H1 (cell line): ENCODE data around the gene PNO1. TPM values are rescaled to one million over a fixed set of nuclear protein-coding genes. Genes with fewer than 3 reads are reported as not detected.

Source experiments
- CTCF ChIA-PET: fragments of 300-600 bp; sonication (Branson Sonifier 250); formaldehyde crosslinking; loops from one replicate; lab custom pipeline; 2021; ENCODE audit not compliant: partially characterized antibody; lab: Charles Lee
- POLR2A ChIA-PET: fragments of 300-600 bp; sonication (Branson Sonifier 250); formaldehyde crosslinking; loops from one replicate; lab custom pipeline; 2021; ENCODE audit warnings: inconsistent platforms; ENCODE audit not compliant: partially characterized antibody; lab: Charles Lee
- DNase-seq, 2 experiments: peaks; one replicate each; pipeline versions ENCODE4 v3.0.0 to v3.0.0-alpha.2; 2010 to 2022; ENCODE audit warnings: low spot score in 2 of 2, low read depth in 1 of 2, mixed read lengths in 1 of 2
- FAIRE-seq: peaks from 2 replicates; lab custom pipeline; 2011; peaks lifted over from hg19 to GRCh38; lab: Jason Lieb, UNC
- H2AFZ ChIP-seq: 2 replicates; pipeline ENCODE4 v1.8.1; 2012; ENCODE audit warnings: low read length, inconsistent platforms
- H2AK5ac ChIP-seq: 2 replicates; pipeline ENCODE4 v1.6.1; 2013; ENCODE audit warnings: low read depth, low read length
- H2BK120ac ChIP-seq: replicated peaks from 2 replicates; pipeline ENCODE3; 2013; ENCODE audit warnings: low read depth, low read length, inconsistent platforms
- H2BK12ac ChIP-seq: 2 replicates; pipeline ENCODE4 v1.6.1; 2013; ENCODE audit warnings: low read depth, low read length
- H2BK15ac ChIP-seq: 2 replicates; pipeline ENCODE4 v1.6.1; 2013; ENCODE audit warnings: low read length
- H2BK20ac ChIP-seq: 2 replicates; pipeline ENCODE4 v1.6.1; 2013; ENCODE audit warnings: low read length
- H2BK5ac ChIP-seq: 2 replicates; pipeline ENCODE4 v1.6.1; 2013; ENCODE audit warnings: low read depth, low read length
- H3K14ac ChIP-seq: 2 replicates; pipeline ENCODE4 v1.6.1; 2013; ENCODE audit warnings: inconsistent platforms; ENCODE audit not compliant: insufficient read length
- H3K18ac ChIP-seq: 2 replicates; pipeline ENCODE4 v1.6.1; 2013; ENCODE audit warnings: low read length; ENCODE audit errors: extremely low read depth
- H3K23ac ChIP-seq: 2 replicates; pipeline ENCODE4 v1.6.1; 2013; ENCODE audit warnings: inconsistent platforms; ENCODE audit not compliant: insufficient read length
- H3K23me2 ChIP-seq: 2 replicates; pipeline ENCODE4 v1.6.1; 2013; ENCODE audit warnings: low read depth, low read length
- H3K27ac ChIP-seq: 2 replicates; pipeline ENCODE4 v1.6.1; 2011; ENCODE audit warnings: low read depth, low read length, inconsistent platforms
- H3K27me3 ChIP-seq, 4 experiments: replicated peaks in 1 of 4; 1 replicate in 1 of 4; 2 replicates in 3 of 4; pipeline versions ENCODE4 v1.6.1 to v1.8.1; 2011 to 2013; ENCODE audit warnings: low read length in 3 of 4, mild to moderate bottlenecking in 3 of 4, inconsistent platforms in 2 of 4, mixed read lengths in 2 of 4, moderate library complexity in 1 of 4; ENCODE audit not compliant: control insufficient read depth in 3 of 4, insufficient read depth in 3 of 4; ENCODE audit errors: extremely low read depth in 1 of 4
- H3K36me3 ChIP-seq, 4 experiments: 2 replicates each; pipeline versions ENCODE4 v1.6.1 to v1.8.1; 2011 to 2013; ENCODE audit warnings: mild to moderate bottlenecking in 4 of 4, low read length in 3 of 4, moderate library complexity in 2 of 4, control low read depth in 1 of 4, inconsistent platforms in 1 of 4; ENCODE audit not compliant: insufficient read depth in 4 of 4, control insufficient read depth in 2 of 4
- H3K4ac ChIP-seq: replicated peaks from 2 replicates; pipeline ENCODE3; 2013; ENCODE audit warnings: low read length, low read depth, mixed read lengths, inconsistent platforms; ENCODE audit not compliant: insufficient read length
- H3K4me1 ChIP-seq, 4 experiments: replicated peaks in 1 of 4; 1 replicate in 1 of 4; 2 replicates in 3 of 4; pipeline versions ENCODE4 v1.6.1 to v1.8.1; 2011 to 2013; ENCODE audit warnings: low read length in 3 of 4, inconsistent platforms in 2 of 4, mixed read lengths in 1 of 4; ENCODE audit not compliant: insufficient read depth in 4 of 4, control insufficient read depth in 3 of 4
- H3K4me2 ChIP-seq, 2 experiments: 2 replicates each; pipeline versions ENCODE4 v1.6.1 to v1.8.1; 2011 to 2013; ENCODE audit warnings: low read depth in 2 of 2, low read length in 2 of 2, control low read depth in 1 of 2, inconsistent platforms in 1 of 2, mild to moderate bottlenecking in 1 of 2; ENCODE audit not compliant: insufficient read depth in 1 of 2
- H3K4me3 ChIP-seq, 4 experiments: fragments of 200-600, 300-600 bp in 1 of 4; sonication (generic), shearing (Covaris generic), sonication (Bioruptor Twin) in 1 of 4; 2 replicates each; pipeline versions ENCODE4 v1.5.1 to v1.8.1; 2011 to 2016; ENCODE audit warnings: low read length in 4 of 4, low read depth in 3 of 4, control low read depth in 2 of 4, inconsistent platforms in 2 of 4, mild to moderate bottlenecking in 2 of 4, mixed read lengths in 1 of 4, moderate library complexity in 1 of 4; ENCODE audit not compliant: insufficient read depth in 2 of 4; ENCODE audit errors: extremely low read depth in 1 of 4
- H3K56ac ChIP-seq: replicated peaks from 2 replicates; pipeline ENCODE3; 2013; ENCODE audit warnings: low read depth, mild to moderate bottlenecking, mixed read lengths, low read length, inconsistent platforms; ENCODE audit not compliant: insufficient read length
- H3K79me1 ChIP-seq: 2 replicates; pipeline ENCODE4 v1.6.1; 2013; ENCODE audit warnings: low read depth, low read length, control low read depth
- H3K79me2 ChIP-seq, 2 experiments: 2 replicates each; pipeline versions ENCODE4 v1.6.1 to v1.8.1; 2012 to 2013; ENCODE audit warnings: low read length in 2 of 2, mild to moderate bottlenecking in 2 of 2, inconsistent platforms in 1 of 2; ENCODE audit not compliant: insufficient read depth in 2 of 2, control insufficient read depth in 1 of 2
- H3K9ac ChIP-seq, 4 experiments: replicated peaks in 1 of 4; 1 replicate in 1 of 4; 2 replicates in 3 of 4; pipeline versions ENCODE4 v1.6.1 to v1.8.1; 2011 to 2013; ENCODE audit warnings: low read depth in 3 of 4, low read length in 3 of 4, control low read depth in 2 of 4, mild to moderate bottlenecking in 2 of 4, moderate library complexity in 2 of 4, inconsistent platforms in 1 of 4; ENCODE audit errors: extremely low read depth in 1 of 4
- H3K9me3 ChIP-seq, 2 experiments: 2 replicates each; pipeline versions ENCODE4 v1.6.1 to v1.8.1; 2012 to 2013; ENCODE audit warnings: mild to moderate bottlenecking in 2 of 2, moderate library complexity in 2 of 2, control low read depth in 1 of 2, inconsistent platforms in 1 of 2, low read depth in 1 of 2, low read length in 1 of 2, mixed read lengths in 1 of 2; ENCODE audit not compliant: insufficient read depth in 2 of 2
- H4K20me1 ChIP-seq, 2 experiments: replicated peaks in 1 of 2; 2 replicates each; pipeline versions ENCODE3 to v1.8.1; 2011 to 2013; ENCODE audit warnings: inconsistent platforms in 2 of 2, low read length in 2 of 2, mild to moderate bottlenecking in 1 of 2; ENCODE audit not compliant: insufficient read depth in 2 of 2, control insufficient read depth in 1 of 2
- H4K5ac ChIP-seq: 2 replicates; pipeline ENCODE4 v1.6.1; 2013; ENCODE audit warnings: low read length, low read depth, mixed read lengths, inconsistent platforms; ENCODE audit not compliant: insufficient read length
- H4K8ac ChIP-seq: 2 replicates; pipeline ENCODE4 v1.8.0; 2013; ENCODE audit warnings: mild to moderate bottlenecking, moderate library complexity, low read length, inconsistent platforms; ENCODE audit not compliant: insufficient read depth; ENCODE audit errors: extremely low read depth
- H4K91ac ChIP-seq: replicated peaks from 2 replicates; pipeline ENCODE3; 2013; ENCODE audit warnings: low read length, mixed read lengths, inconsistent platforms; ENCODE audit not compliant: insufficient read length
- HDAC2 ChIP-seq, 2 experiments: fragments of 300-600 bp in 1 of 2; sonication (generic) in 1 of 2; IDR thresholded peaks; 2 replicates each; pipeline ENCODE4 v1.6.1; 2011 to 2012; ENCODE audit warnings: low read depth in 2 of 2, low read length in 2 of 2, mild to moderate bottlenecking in 2 of 2, moderate library complexity in 2 of 2, borderline replicate concordance in 1 of 2, inconsistent platforms in 1 of 2
- POU5F1 ChIP-seq: IDR thresholded peaks from 2 replicates; pipeline ENCODE4 v1.6.1; 2011; ENCODE audit warnings: low read depth, mild to moderate bottlenecking, low read length, moderate library complexity
- RAD21 ChIP-seq, 2 experiments: IDR thresholded peaks in 1 of 2; conservative IDR thresholded peaks in 1 of 2; 2 replicates each; pipeline ENCODE4 v1.6.1; 2011; ENCODE audit warnings: low read depth in 2 of 2, low read length in 2 of 2, improper control_type of control experiment in 1 of 2, inconsistent platforms in 1 of 2, mild to moderate bottlenecking in 1 of 2, moderate library complexity in 1 of 2
- TBP ChIP-seq: IDR thresholded peaks from 2 replicates; pipeline ENCODE4 v1.6.1; 2011; ENCODE audit warnings: low read depth, low read length, improper control_type of control experiment
- WGBS, 2 experiments: shearing (Covaris generic) in 1 of 2; methylation state at CpG; one replicate each; pipeline versions ENCODE4 v1.1.6 to v1.1.7; 2013 to 2015; ENCODE audit warnings: low lambda C conversion rate in 2 of 2, mixed read lengths in 2 of 2, inconsistent platforms in 1 of 2, low coverage in 1 of 2, missing lambda C conversion rate in 1 of 2; ENCODE audit not compliant: insufficient replicate concordance in 2 of 2, insufficient coverage in 1 of 2, insufficient read length in 1 of 2; ENCODE audit errors: extremely low coverage in 1 of 2, missing lambda C conversion rate in 1 of 2; 5-methylcytosine and 5-hydroxymethylcytosine counted together
- polyA plus RNA-seq, 7 experiments: library from polyadenylated mRNA; depleted of rRNA in 3 of 7; stranded (reverse) in 5 of 7; unstranded in 2 of 7; fragments of >200 nt in 5 of 7; fragments of 200-250 nt in 2 of 7; gene quantifications; 1 replicate in 5 of 7; 2 replicates in 1 of 7; 4 replicates in 1 of 7; pipeline versions ENCODE4 v1.2.1 to v1.2.3, GENCODE V29; 2011 to 2013; ENCODE audit warnings: missing spikeins in 2 of 7, mixed read lengths in 2 of 7
- total RNA-seq: library from RNA; stranded (reverse); fragmentation: NEBNext Ultra II Directional; extraction: Animal tissue kit (Norgen Biotek cat#: 25700); gene quantifications from 2 replicates; pipeline ENCODE4 v1.2.1, GENCODE V29; 2021
- TF ChIP-seq, protein P1 (sequence below): IDR thresholded peaks from 2 replicates; pipeline ENCODE4 v1.6.1; 2012; ENCODE audit warnings: low read length, inconsistent platforms

Gene PNO1
- total and polyA plus RNA-seq, 2 of the 8 experiments (the other 6 are each of a cell fraction or from before 2014, with no cell fraction given), result 18.6 to 33.2 TPM

- Histone ChIP-seq H2BK12ac (no peak overlapping the region), H4K5ac (no peak overlapping the region), H3K4me3 (no peak overlapping the region), H2BK20ac (no peak overlapping the region), H4K8ac (no peak overlapping the region), H3K4me2 (no peak overlapping the region), H2AK5ac (no peak overlapping the region), H3K4ac (no peak overlapping the region), H3K18ac (no peak overlapping the region), H3K14ac (no peak overlapping the region), H2BK120ac (no peak overlapping the region), H2BK5ac (no peak overlapping the region), H3K79me1 (no peaks in the 10 kb centered on the region), H3K56ac (no peak overlapping the region), H3K9me3 (no peaks in the 10 kb centered on the region), H3K23me2 (no peaks in the 10 kb centered on the region), H4K91ac (no peak overlapping the region), H3K79me2 (no peaks in the 10 kb centered on the region), H3K23ac (no peak overlapping the region), H3K4me1 (no peaks in the 10 kb centered on the region), H4K20me1 (no peaks in the 10 kb centered on the region), H2AFZ (no peak overlapping the region), H3K9ac (no peak overlapping the region), H3K27ac (no peak overlapping the region), H3K27me3 (no peaks in the 10 kb centered on the region), H3K36me3 (peaks cover 0 to 23% (median 4%) of the 10 kb centered on the region in 4 experiments; a peak in 2 of 8 replicates), H2BK15ac (no peak overlapping the region)
- DNase-seq, result no peak
- WGBS, 2 experiments, result 93% methylated on average over 1 of the region's 1 CpG; no CpG with 5 or more reads in 1 of the 2 experiments
- ChIA-PET POLR2A (no interaction called here), CTCF (interaction anchor here (1.4 kb wide), 1 partner anchor 19 kb away, joined by 3 read pairs; no protein-coding TSS in a partner anchor)
- FAIRE-seq, result no peak
- TF ChIP-seq HDAC2 (IDR thresholded peaks at IDR 0.05; ENCODE audit: borderline replicate concordance in 1 of 2, low read depth in 2 of 2, low read length in 2 of 2), result no peak
- TF ChIP-seq TBP, result no peak
- no peak for TF ChIP-seq RAD21 (IDR thresholded peaks at IDR 0.05 in 1 of 2, conservative IDR thresholded peaks at IDR 0.05 in 1 of 2; ENCODE audit: low read depth in 2 of 2, low read length in 2 of 2)
- no peak for TF ChIP-seq POU5F1
- TF ChIP-seq, protein P1, sequence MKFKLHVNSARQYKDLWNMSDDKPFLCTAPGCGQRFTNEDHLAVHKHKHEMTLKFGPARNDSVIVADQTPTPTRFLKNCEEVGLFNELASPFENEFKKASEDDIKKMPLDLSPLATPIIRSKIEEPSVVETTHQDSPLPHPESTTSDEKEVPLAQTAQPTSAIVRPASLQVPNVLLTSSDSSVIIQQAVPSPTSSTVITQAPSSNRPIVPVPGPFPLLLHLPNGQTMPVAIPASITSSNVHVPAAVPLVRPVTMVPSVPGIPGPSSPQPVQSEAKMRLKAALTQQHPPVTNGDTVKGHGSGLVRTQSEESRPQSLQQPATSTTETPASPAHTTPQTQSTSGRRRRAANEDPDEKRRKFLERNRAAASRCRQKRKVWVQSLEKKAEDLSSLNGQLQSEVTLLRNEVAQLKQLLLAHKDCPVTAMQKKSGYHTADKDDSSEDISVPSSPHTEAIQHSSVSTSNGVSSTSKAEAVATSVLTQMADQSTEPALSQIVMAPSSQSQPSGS, result no peak
Measured at GRCh38 chr2:68134120-68134519, 23.6 kb upstream of the PNO1 start.
